Epithelial cell of proximal tubule (primary cell): Measurements from ENCODE around the gene SORBS1. TPM values are rescaled to one million over a fixed set of nuclear protein-coding genes. Genes with fewer than 3 reads are reported as not detected.

Experiments
- DNase-seq: peaks from one replicate; pipeline ENCODE4 v3.0.0-alpha.2; 2011; ENCODE audit warnings: low read depth
- H3K4me3 ChIP-seq: 2 replicates; pipeline ENCODE4 v1.5.1; 2011; ENCODE audit warnings: low read depth, mild to moderate bottlenecking, low read length
- total RNA-seq: library from RNA; depleted of rRNA; stranded (reverse); fragments of >200 nt; gene quantifications from 2 replicates; pipeline ENCODE4 v1.2.3, GENCODE V29; 2015
- TF ChIP-seq, protein P1 (sequence below): conservative IDR thresholded peaks from 2 replicates; pipeline ENCODE4 v1.5.1; 2012; ENCODE audit warnings: low read depth, mild to moderate bottlenecking, low read length

Gene SORBS1
- total RNA-seq, 1 donor from 2014 or later = 7.0 TPM

GRCh38 chr10:95363303-95363912 lies 197.8 kb downstream of the SORBS1 start:
- H3K4me3 ChIP-seq = no peak overlapping the region
- DNase-seq = peak; percentile 12
- TF ChIP-seq, protein P1, sequence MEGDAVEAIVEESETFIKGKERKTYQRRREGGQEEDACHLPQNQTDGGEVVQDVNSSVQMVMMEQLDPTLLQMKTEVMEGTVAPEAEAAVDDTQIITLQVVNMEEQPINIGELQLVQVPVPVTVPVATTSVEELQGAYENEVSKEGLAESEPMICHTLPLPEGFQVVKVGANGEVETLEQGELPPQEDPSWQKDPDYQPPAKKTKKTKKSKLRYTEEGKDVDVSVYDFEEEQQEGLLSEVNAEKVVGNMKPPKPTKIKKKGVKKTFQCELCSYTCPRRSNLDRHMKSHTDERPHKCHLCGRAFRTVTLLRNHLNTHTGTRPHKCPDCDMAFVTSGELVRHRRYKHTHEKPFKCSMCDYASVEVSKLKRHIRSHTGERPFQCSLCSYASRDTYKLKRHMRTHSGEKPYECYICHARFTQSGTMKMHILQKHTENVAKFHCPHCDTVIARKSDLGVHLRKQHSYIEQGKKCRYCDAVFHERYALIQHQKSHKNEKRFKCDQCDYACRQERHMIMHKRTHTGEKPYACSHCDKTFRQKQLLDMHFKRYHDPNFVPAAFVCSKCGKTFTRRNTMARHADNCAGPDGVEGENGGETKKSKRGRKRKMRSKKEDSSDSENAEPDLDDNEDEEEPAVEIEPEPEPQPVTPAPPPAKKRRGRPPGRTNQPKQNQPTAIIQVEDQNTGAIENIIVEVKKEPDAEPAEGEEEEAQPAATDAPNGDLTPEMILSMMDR = peak; percentile 93

- TF ChIP-seq, protein P1 = no peak
- no peak overlapping the region for H3K4me3 ChIP-seq
- DNase-seq = no peak
Observed at GRCh38 chr10:95360122-95360714, 201.0 kb downstream of the SORBS1 start.

DNA sequence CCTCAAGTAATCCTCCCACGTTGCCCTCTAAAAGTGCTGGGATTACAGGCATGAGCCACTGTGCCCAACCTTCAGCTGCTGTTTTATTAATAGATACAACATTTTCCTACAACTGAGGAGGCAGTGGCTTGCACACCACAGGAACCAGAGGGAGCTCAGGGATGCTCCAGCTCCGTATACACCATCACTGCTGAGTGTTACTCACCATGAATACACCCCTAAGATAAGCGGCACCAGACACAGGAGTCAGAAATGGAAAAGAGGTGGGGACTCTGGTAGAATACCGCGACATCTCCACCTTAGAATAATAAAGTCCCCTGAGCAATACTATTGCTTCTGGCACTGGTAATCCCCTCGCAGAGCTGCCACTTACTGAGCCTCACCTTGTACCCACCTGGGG lies 201.7 kb downstream of the SORBS1 start:
- DNase-seq = no peak
- no peak overlapping the region for H3K4me3 ChIP-seq
- TF ChIP-seq, protein P1 = no peak

DNA sequence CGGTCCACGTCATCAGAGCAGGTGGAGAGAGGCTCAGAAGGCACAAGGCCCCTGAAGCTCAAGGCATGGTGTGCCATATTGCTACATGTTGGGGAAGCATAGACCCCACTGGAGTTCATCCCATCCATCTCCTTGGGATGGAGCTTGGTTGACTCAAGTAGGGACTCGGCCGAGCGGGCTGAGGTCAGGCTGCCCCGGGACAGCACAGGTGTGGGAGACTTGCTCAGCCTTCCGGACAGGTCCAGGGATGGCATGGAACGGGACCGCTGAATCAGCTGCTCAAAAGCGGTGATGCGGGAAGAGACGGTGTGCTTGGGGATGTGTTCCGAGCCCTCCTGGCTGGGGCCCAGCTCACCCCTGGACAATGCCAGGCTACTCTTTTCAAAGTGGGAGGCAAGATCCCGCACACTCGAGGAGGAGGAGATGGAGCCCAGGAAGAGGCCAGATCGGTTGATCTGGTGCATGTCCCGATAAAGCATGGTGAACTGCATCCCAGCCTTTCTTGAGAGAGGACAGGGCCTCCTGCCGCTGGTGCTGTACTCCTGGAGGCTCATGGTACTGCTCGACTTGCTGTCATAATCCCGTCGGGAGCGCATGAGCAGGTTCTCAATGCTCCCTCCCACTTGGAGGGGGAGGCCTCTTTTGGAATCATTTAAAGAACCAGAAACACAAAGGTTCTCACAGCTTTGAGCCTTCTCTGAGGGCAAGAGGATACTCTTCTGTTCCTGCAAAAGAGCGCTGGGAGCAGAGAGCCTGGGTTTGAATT lies 204.8 kb downstream of the SORBS1 start:
- TF ChIP-seq, protein P1 = no peak
- no peak overlapping the region for H3K4me3 ChIP-seq
- no peak for DNase-seq

DNA sequence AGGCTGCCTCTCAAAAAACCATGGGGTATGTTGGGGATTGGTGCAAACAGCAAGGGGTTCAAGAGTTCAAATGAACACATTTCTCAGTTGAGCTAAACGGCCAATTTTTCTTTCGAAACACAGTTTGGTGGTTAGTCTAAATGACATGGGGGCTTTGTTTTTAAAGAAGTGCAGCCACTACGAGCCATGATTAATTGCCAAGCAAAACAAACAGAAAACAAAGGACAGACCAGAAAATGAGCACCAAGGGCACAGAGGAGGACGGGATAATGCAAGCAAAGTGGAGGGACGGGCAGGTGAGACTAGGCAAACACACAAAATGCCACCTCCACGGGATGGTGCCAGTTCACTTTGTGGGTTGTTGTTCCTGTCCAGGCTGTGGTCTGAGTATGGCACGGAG lies 205.9 kb downstream of the SORBS1 start:
- TF ChIP-seq, protein P1 = no peak
- no peak for DNase-seq

GRCh38 chr10:95354110-95354509 lies 207.1 kb downstream of the SORBS1 start:
- H3K4me3 ChIP-seq = no peak overlapping the region
- DNase-seq = no peak
- TF ChIP-seq, protein P1 = no peak

More for the DNA sequence above, 205.9 kb downstream of the SORBS1 start:
- no peak overlapping the region for H3K4me3 ChIP-seq
